ENCODE data around the gene BABAM2. TPM values are rescaled to one million over a fixed set of nuclear protein-coding genes. Genes with fewer than 3 reads are reported as not detected.

BABAM2 gene
- total RNA-seq, 1 donor from 2014 or later, result 58.9 TPM

DNA sequence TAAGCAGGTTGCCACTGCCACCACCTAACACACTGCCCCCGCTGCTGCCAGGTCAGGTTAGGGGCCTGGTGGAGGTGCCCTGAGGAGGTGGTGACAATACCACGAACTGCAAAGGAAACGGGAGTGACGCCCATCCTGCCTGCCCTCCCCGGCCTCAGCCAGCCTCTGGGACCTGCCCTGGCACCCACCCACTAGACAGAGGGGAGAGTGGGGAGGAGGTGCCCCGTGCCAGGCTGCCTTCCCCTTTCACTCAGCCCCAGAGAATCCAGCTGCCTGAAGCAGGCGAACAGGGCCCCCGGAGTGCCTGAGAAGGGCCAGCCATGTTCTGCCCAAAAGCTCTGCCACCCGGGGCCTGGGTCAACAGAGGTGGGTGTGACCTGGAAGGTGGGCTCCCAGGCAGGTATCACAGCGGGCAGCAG is 457.6 kb downstream of the BABAM2 start:
- Histone ChIP-seq H3K4me3 (no peak overlapping the region), H3K27ac (replicated peaks) (no peak overlapping the region), H3K9me3 (replicated peaks) (no peaks in the 10 kb centered on the region), H3K4me1 (peaks cover 10% of the 10 kb centered on the region), H3K36me3 (no peaks in the 10 kb centered on the region), H3K27me3 (ENCODE audit: low read depth) (no peaks in the 10 kb centered on the region)
- intact Hi-C loops (cut with micrococcal nuclease), result no loop called here
- TF ChIP-seq, protein P1, sequence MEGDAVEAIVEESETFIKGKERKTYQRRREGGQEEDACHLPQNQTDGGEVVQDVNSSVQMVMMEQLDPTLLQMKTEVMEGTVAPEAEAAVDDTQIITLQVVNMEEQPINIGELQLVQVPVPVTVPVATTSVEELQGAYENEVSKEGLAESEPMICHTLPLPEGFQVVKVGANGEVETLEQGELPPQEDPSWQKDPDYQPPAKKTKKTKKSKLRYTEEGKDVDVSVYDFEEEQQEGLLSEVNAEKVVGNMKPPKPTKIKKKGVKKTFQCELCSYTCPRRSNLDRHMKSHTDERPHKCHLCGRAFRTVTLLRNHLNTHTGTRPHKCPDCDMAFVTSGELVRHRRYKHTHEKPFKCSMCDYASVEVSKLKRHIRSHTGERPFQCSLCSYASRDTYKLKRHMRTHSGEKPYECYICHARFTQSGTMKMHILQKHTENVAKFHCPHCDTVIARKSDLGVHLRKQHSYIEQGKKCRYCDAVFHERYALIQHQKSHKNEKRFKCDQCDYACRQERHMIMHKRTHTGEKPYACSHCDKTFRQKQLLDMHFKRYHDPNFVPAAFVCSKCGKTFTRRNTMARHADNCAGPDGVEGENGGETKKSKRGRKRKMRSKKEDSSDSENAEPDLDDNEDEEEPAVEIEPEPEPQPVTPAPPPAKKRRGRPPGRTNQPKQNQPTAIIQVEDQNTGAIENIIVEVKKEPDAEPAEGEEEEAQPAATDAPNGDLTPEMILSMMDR (IDR thresholded peaks at IDR 0.05; ENCODE audit: borderline replicate concordance), result no peak
- no peak for DNase-seq

DNA sequence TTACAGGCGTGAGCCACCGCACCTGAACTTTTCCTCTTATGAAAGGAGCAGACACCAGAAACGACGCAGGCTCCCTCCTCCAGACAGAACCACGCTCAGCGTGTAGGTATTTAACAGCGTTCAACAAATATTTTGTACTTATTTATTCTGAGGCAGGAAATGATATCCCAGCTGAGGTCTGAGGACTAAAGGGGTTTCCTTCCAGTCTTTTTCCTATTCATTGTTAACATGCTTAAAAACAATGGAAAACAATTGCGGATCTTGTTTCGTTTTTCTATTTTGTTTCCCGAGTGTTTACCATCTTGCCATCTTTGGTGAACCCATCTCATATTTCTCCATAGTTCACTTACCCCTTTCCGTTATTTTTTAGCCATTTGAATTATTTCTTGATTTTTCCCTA is 458.4 kb downstream of the BABAM2 start:
- Histone ChIP-seq H3K9me3 (replicated peaks) (no peaks in the 10 kb centered on the region), H3K4me1 (peaks cover 6% of the 10 kb centered on the region), H3K27ac (replicated peaks) (no peak overlapping the region), H3K36me3 (no peaks in the 10 kb centered on the region), H3K27me3 (ENCODE audit: low read depth) (no peaks in the 10 kb centered on the region), H3K4me3 (no peak overlapping the region)
- DNase-seq, result no peak
- intact Hi-C loops (cut with micrococcal nuclease), result no loop called here
- TF ChIP-seq, protein P1 (IDR thresholded peaks at IDR 0.05; ENCODE audit: borderline replicate concordance), result no peak

DNA sequence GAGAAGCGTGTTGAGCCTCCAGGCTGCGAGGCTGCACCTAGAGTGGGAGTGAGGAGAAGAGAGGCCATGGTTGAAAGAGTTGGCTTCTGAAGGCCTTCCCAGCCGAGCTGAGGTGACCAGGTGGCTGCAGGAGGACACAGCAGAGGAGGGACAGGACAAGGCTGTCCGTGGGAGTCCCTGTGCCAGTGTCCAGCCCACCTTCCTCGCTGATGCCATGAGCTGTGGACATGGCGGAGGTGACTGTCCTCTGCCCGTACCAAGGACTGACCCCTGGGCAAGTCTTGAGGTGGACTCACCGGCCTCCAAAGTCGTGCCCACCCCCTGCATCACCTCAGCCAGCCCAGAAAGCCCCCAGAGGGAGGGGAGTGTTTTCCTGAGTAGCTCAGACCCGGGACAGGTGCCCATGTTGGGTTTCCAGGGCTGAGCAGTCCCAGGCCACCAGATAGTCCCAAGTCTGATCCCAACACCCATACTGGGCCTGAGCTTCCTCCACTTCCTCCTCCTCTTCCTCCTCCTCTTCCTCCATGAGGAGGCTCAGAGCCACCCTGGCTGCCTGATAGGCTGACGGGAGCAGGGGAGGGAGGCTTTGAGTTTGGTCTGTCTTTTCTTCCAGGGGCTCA is 459.1 kb downstream of the BABAM2 start:
- H3K27ac ChIP-seq (replicated peaks), result no peak overlapping the region
- intact Hi-C loops (cut with micrococcal nuclease), result no loop called here
- H3K27me3 ChIP-seq (ENCODE audit: low read depth), result no peaks in the 10 kb centered on the region
- TF ChIP-seq, protein P1 (IDR thresholded peaks at IDR 0.05; ENCODE audit: borderline replicate concordance), result no peak
- peaks cover 6% of the 10 kb centered on the region for H3K4me1 ChIP-seq
- no peak for DNase-seq
- H3K9me3 ChIP-seq (replicated peaks), result no peaks in the 10 kb centered on the region
- no peaks in the 10 kb centered on the region for H3K36me3 ChIP-seq
- H3K4me3 ChIP-seq, result no peak overlapping the region

DNA sequence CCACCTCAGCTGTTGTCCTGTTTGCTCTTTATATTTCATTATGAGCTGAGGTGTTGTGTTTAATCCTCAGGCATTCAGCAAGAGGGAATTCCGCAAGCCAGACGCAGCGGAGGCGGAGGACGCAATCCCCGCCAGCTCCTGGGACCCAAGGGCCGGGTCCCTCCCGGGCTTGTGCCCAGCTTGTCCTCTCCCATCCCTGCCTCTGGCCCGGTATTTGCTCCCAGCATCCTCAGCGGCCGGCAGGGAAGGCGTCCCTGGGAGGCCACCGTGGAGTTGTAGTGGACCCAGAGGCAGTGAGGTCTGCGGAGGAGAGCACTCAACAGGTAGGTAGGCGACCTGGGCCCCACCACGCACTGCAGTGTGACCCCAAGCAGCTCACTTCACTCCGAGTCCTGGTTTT is 459.7 kb downstream of the BABAM2 start:
- H3K36me3 ChIP-seq, result no peaks in the 10 kb centered on the region
- H3K9me3 ChIP-seq (replicated peaks), result no peaks in the 10 kb centered on the region
- no peak overlapping the region for H3K27ac ChIP-seq (replicated peaks)
- no peak overlapping the region for H3K4me3 ChIP-seq
- H3K27me3 ChIP-seq (ENCODE audit: low read depth), result no peaks in the 10 kb centered on the region
- TF ChIP-seq, protein P1 (IDR thresholded peaks at IDR 0.05; ENCODE audit: borderline replicate concordance), result no peak
- intact Hi-C loops (cut with micrococcal nuclease), result no loop called here
- H3K4me1 ChIP-seq, result peaks cover 8% of the 10 kb centered on the region
- DNase-seq, result no peak

DNA sequence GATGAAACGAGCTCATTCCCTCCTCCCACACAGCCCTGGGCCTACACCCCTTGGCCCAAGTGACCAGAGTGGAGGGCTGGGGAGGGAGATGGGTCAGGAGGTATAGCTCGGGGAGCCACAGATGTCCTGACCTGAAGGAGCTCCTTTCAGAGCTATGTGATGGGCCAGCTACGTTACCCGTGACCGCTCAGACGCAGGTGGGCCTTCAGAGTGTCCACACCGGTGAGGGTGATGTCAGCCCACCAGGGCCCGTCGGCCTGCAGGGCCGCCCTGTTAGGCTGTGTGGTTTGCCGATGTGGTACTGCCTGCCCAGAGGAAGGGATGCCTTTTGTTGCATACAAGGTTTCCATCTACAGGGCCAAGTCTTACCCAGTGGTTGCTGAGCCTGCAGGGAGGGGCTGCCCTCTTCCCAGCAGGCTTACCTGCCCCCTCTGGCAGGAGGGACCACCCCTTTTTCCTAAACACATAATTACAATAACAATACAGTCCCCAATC is 460.3 kb downstream of the BABAM2 start:
- Histone ChIP-seq H3K27ac (replicated peaks) (no peak overlapping the region), H3K4me3 (no peak overlapping the region), H3K27me3 (ENCODE audit: low read depth) (no peaks in the 10 kb centered on the region), H3K4me1 (peaks cover 15% of the 10 kb centered on the region), H3K9me3 (replicated peaks) (no peaks in the 10 kb centered on the region), H3K36me3 (no peaks in the 10 kb centered on the region)
- TF ChIP-seq, protein P1 (IDR thresholded peaks at IDR 0.05; ENCODE audit: borderline replicate concordance), result no peak
- DNase-seq, result no peak
- intact Hi-C loops (cut with micrococcal nuclease), result no loop called here

All from left ventricle myocardium inferior (tissue), 1 donor.